Nephron progenitor cell (in vitro differentiated cells): ENCODE measurements around the gene TSN.
"Not testable (repeated sequence)": the region's sequence is repeated elsewhere in the genome, so short reads cannot be mapped to it uniquely, and the experiment has no call there.

ENCODE experiments used
- DNase-seq: peaks from one replicate; pipeline ENCODE4 v3.0.0; 2021
- H3K27ac Mint-ChIP-seq: 2 replicates; pipeline ENCODE4 v1.8.0; 2021; ENCODE audit warnings: mild to moderate bottlenecking, moderate library complexity, mixed read lengths
- H3K27me3 Mint-ChIP-seq: 2 replicates; pipeline ENCODE4 v1.8.0; 2021; ENCODE audit warnings: mild to moderate bottlenecking, low read depth, mixed read lengths; ENCODE audit not compliant: poor library complexity
- H3K36me3 Mint-ChIP-seq: 2 replicates; pipeline ENCODE4 v1.8.0; 2021; ENCODE audit warnings: low read depth, mixed read lengths
- H3K4me1 Mint-ChIP-seq: 2 replicates; pipeline ENCODE4 v1.8.0; 2021; ENCODE audit warnings: mixed read lengths
- H3K4me3 Mint-ChIP-seq: 2 replicates; pipeline ENCODE4 v1.8.0; 2021; ENCODE audit warnings: mild to moderate bottlenecking, moderate library complexity, mixed read lengths
- H3K9me3 Mint-ChIP-seq: 2 replicates; pipeline ENCODE4 v1.8.0; 2021; ENCODE audit warnings: mild to moderate bottlenecking, moderate library complexity, mixed read lengths
- TF ChIP-seq, protein P1 (sequence below): fragments of 200-600 bp; sonication (generic); IDR thresholded peaks from 2 replicates; pipeline ENCODE4 v1.5.0; 2021; ENCODE audit warnings: antibody characterized with exemption

TSN gene

DNA sequence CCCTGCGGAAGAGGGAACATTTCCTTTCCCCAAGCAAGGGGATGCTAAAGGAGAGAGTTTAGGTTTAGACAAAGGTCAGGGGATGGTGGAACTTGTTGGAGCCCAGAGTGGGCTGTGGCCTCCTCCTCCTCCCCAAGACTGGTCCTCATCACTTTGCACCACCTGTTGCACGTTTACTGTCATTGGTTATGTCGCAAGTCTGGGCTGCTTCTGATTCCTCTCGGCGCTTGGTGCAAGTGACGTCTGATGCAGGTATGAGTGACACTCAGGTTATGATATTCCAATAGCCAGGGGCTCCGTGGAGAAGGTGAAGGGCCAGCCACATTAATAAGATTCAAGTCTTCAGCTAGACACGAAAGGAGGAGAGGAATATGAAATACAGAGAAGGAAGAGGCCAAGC is 59.8 kb downstream of the TSN start:
- Mint-ChIP-seq H3K4me3 (no peak overlapping the region), H3K36me3 (no peaks in the 10 kb centered on the region), H3K27me3 (no peaks in the 10 kb centered on the region), H3K9me3 (peaks cover 11% of the 10 kb centered on the region), H3K4me1 (peaks cover 5% of the 10 kb centered on the region), H3K27ac (no peak overlapping the region)
- TF ChIP-seq, protein P1, sequence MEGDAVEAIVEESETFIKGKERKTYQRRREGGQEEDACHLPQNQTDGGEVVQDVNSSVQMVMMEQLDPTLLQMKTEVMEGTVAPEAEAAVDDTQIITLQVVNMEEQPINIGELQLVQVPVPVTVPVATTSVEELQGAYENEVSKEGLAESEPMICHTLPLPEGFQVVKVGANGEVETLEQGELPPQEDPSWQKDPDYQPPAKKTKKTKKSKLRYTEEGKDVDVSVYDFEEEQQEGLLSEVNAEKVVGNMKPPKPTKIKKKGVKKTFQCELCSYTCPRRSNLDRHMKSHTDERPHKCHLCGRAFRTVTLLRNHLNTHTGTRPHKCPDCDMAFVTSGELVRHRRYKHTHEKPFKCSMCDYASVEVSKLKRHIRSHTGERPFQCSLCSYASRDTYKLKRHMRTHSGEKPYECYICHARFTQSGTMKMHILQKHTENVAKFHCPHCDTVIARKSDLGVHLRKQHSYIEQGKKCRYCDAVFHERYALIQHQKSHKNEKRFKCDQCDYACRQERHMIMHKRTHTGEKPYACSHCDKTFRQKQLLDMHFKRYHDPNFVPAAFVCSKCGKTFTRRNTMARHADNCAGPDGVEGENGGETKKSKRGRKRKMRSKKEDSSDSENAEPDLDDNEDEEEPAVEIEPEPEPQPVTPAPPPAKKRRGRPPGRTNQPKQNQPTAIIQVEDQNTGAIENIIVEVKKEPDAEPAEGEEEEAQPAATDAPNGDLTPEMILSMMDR: no peak
- DNase-seq: no peak

DNA sequence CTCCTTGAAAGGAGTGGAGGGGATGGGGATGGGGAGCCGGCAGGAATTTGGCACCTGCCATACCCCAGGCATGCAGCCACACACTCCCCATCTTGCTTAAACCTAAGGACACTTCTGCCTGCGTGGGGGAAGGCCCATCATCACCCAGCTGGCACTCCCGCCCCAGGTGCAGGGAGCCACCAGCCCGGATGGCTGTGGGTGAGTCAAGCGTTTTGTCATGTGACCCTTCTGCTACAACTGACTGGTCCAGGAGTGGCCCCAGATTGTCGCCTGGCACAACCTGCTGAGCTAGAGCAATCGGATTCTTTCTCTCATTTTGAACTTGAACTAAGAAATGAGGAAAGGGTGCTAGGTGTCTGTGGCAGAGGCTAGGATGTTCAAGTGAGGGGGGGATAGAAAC is 61.3 kb downstream of the TSN start:
- TF ChIP-seq, protein P1: no peak
- H3K4me3 Mint-ChIP-seq: no peak overlapping the region
- DNase-seq: no peak
- H3K27me3 Mint-ChIP-seq: no peaks in the 10 kb centered on the region
- H3K36me3 Mint-ChIP-seq: no peaks in the 10 kb centered on the region
- H3K9me3 Mint-ChIP-seq: peaks cover 17% of the 10 kb centered on the region
- H3K4me1 Mint-ChIP-seq: peaks cover 5% of the 10 kb centered on the region
- H3K27ac Mint-ChIP-seq: no peak overlapping the region

DNA sequence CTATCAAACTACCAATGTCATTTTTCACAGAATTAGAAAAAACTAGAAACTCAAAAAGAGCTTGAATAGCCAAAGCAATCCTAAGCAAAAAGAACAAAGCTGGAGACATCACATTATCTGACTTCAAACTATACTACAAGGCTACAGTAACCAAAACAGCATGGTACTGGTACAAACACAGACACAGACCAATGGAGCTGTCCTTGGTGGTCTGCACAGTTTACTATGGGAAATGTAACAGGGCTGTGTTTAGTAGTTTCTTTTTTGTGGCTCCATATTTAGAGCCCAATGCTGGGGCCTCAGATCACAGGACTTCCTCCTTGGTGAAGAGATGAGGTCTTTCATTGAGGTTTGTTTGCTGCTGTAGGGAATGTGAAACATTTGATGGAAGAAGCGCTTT is 61.9 kb downstream of the TSN start:
- not testable (repeated sequence) for H3K4me1 Mint-ChIP-seq, H3K27me3 Mint-ChIP-seq, H3K27ac Mint-ChIP-seq, DNase-seq, H3K36me3 Mint-ChIP-seq, H3K4me3 Mint-ChIP-seq
- peaks cover 19% of the 10 kb centered on the region for H3K9me3 Mint-ChIP-seq
